ENCODE measurements around the gene MED22. TPM values are rescaled to one million over a fixed set of nuclear protein-coding genes. Genes with fewer than 3 reads are reported as not detected.

MED22 gene
- polyA plus RNA-seq, 1 donor (not counting 4 experiments of a cell fraction or from before 2014, with no cell fraction given) = 15.9 TPM

DNA sequence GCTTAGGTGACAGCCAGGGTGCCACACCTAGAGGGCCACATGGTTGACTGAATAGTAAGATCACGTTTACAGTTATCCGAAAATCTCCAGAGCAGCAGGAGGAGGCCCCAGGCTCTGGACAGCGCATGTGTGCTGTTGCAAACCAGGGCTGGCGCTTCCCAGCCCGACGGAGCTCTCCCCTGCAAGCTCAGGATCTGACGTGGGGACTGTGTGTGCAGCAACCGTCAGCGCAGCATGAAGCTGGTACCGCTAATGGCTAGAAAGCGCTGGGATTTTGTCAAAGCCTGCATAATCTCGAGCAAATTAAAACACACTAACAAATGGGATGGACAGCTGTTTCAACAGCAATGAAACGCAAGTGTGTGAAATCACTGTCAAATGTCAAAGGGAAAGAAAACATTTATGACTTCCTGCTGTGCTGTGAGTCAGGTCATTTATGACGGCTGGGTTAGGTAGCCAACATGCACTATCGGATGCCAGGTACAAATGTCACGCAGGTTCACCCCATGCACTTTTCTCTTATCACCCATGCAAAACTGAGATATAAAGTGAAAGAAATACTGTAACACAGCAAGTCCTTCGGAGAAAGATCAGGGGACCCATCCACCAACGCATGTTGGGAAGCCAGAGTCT lies 20.4 kb upstream of the MED22 start:
- Histone ChIP-seq H3K9me1 (ENCODE audit: control insufficient read depth, extremely low read depth, insufficient read depth, low read length) (peaks cover 8% of the 10 kb centered on the region), H3K4me1 (ENCODE audit: control insufficient read depth, extremely low read depth, insufficient read depth, low read length) (peaks cover 70% of the 10 kb centered on the region), H3K36me3 (ENCODE audit: control insufficient read depth in 2 of 2, extremely low read depth in 1 of 2, insufficient read depth in 2 of 2, low read length in 2 of 2) (peaks cover 40 to 62% of the 10 kb centered on the region in 2 experiments), H3K9me3 (ENCODE audit: control insufficient read depth, low read depth, low read length) (no peaks in the 10 kb centered on the region), H3K27ac (ENCODE audit: control insufficient read depth, insufficient read depth, low read length) (peak overlapping the region; percentile 7), H2AFZ (ENCODE audit: control insufficient read depth, low read length) (no peak overlapping the region), H3K9ac (ENCODE audit: control insufficient read depth, extremely low read depth, insufficient read depth, low read length) (no peak overlapping the region), H3K4me3 (ENCODE audit: control insufficient read depth in 2 of 3, extremely low read depth in 1 of 3, insufficient read depth in 2 of 3, low read depth in 1 of 3, low read length in 3 of 3) (peak overlapping the region in 1 of 3 experiments; percentile 13), H3K27me3 (ENCODE audit: control insufficient read depth, extremely low read depth, insufficient read depth, low read length) (no peaks in the 10 kb centered on the region), H3K4me2 (ENCODE audit: control insufficient read depth, extremely low read depth, insufficient read depth, low read depth, low read length) (peak overlapping the region; percentile 51), H4K20me1 (ENCODE audit: control insufficient read depth, extremely low read depth, insufficient read depth, low read length) (peaks cover 63% of the 10 kb centered on the region), H3K79me2 (ENCODE audit: control insufficient read depth, insufficient read depth, low read length) (peaks cover 79% of the 10 kb centered on the region)
- DNase-seq (ENCODE audit: low read depth, low spot score) = no peak
- FAIRE-seq = peak; percentile 81
- no peak for TF ChIP-seq EZH2 (IDR thresholded peaks at IDR 0.05; ENCODE audit: low read length)
- TF ChIP-seq, protein P1, sequence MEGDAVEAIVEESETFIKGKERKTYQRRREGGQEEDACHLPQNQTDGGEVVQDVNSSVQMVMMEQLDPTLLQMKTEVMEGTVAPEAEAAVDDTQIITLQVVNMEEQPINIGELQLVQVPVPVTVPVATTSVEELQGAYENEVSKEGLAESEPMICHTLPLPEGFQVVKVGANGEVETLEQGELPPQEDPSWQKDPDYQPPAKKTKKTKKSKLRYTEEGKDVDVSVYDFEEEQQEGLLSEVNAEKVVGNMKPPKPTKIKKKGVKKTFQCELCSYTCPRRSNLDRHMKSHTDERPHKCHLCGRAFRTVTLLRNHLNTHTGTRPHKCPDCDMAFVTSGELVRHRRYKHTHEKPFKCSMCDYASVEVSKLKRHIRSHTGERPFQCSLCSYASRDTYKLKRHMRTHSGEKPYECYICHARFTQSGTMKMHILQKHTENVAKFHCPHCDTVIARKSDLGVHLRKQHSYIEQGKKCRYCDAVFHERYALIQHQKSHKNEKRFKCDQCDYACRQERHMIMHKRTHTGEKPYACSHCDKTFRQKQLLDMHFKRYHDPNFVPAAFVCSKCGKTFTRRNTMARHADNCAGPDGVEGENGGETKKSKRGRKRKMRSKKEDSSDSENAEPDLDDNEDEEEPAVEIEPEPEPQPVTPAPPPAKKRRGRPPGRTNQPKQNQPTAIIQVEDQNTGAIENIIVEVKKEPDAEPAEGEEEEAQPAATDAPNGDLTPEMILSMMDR (optimal IDR thresholded peaks at IDR 0.05 in 1 of 3, IDR thresholded peaks at IDR 0.05 in 1 of 3, conservative IDR thresholded peaks at IDR 0.05 in 1 of 3; ENCODE audit: extremely low read depth in 1 of 3, insufficient read depth in 2 of 3, low read length in 3 of 3) = no peak
- dilution Hi-C loops (cut with MboI; ENCODE audit: extremely low pct_ligation_motif_present, low sequenced_read_pairs) = no loop called here

DNA sequence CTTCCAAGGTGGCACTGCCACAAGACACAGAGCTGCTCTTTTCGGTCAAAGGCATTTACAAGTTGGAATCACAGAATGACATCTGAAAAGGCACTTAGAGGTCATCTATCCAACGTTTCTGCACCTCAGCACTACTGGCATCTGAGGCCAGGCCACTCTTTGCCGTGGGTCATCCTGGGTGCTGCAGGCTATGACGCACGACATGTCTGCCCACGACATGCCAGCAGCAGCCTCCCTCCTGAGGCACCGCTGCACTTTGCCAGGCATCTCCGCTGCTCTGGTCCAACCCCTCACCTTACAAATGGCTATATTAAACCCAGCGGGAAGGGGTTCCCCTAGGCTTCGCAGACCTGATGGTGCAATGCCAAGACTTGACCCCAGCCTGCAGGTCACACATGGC lies 19.8 kb upstream of the MED22 start:
- no peaks in the 10 kb centered on the region for H3K27me3 ChIP-seq (ENCODE audit: control insufficient read depth, extremely low read depth, insufficient read depth, low read length)
- no peak overlapping the region for H3K9ac ChIP-seq (ENCODE audit: control insufficient read depth, extremely low read depth, insufficient read depth, low read length)
- dilution Hi-C loops (cut with MboI; ENCODE audit: extremely low pct_ligation_motif_present, low sequenced_read_pairs) = no loop called here
- peaks cover 73% of the 10 kb centered on the region for H3K4me1 ChIP-seq (ENCODE audit: control insufficient read depth, extremely low read depth, insufficient read depth, low read length)
- no peak overlapping the region for H3K27ac ChIP-seq (ENCODE audit: control insufficient read depth, insufficient read depth, low read length)
- no peak overlapping the region for H2AFZ ChIP-seq (ENCODE audit: control insufficient read depth, low read length)
- H3K36me3 ChIP-seq (ENCODE audit: control insufficient read depth in 2 of 2, extremely low read depth in 1 of 2, insufficient read depth in 2 of 2, low read length in 2 of 2) = peaks cover 42 to 60% of the 10 kb centered on the region in 2 experiments
- peak overlapping the region; percentile 51 for H3K4me2 ChIP-seq (ENCODE audit: control insufficient read depth, extremely low read depth, insufficient read depth, low read depth, low read length)
- TF ChIP-seq, protein P1 (optimal IDR thresholded peaks at IDR 0.05 in 1 of 3, IDR thresholded peaks at IDR 0.05 in 1 of 3, conservative IDR thresholded peaks at IDR 0.05 in 1 of 3; ENCODE audit: extremely low read depth in 1 of 3, insufficient read depth in 2 of 3, low read length in 3 of 3) = no peak
- no peak for TF ChIP-seq EZH2 (IDR thresholded peaks at IDR 0.05; ENCODE audit: low read length)
- H3K79me2 ChIP-seq (ENCODE audit: control insufficient read depth, insufficient read depth, low read length) = peaks cover 73% of the 10 kb centered on the region
- peaks cover 8% of the 10 kb centered on the region for H3K9me1 ChIP-seq (ENCODE audit: control insufficient read depth, extremely low read depth, insufficient read depth, low read length)
- H3K4me3 ChIP-seq (ENCODE audit: control insufficient read depth in 2 of 3, extremely low read depth in 1 of 3, insufficient read depth in 2 of 3, low read depth in 1 of 3, low read length in 3 of 3) = no peak overlapping the region
- H4K20me1 ChIP-seq (ENCODE audit: control insufficient read depth, extremely low read depth, insufficient read depth, low read length) = peaks cover 61% of the 10 kb centered on the region
- FAIRE-seq (no peak), DNase-seq (ENCODE audit: low read depth, low spot score) (no peak)
- H3K9me3 ChIP-seq (ENCODE audit: control insufficient read depth, low read depth, low read length) = no peaks in the 10 kb centered on the region
